Sigmoid colon (tissue), 7 donors: Measurements from ENCODE around the gene PDCD4. TPM values are rescaled to one million over a fixed set of nuclear protein-coding genes. Genes with fewer than 3 reads are reported as not detected.

Experiments
- DNase-seq: peaks from one replicate; pipeline ENCODE4 v3.0.0-alpha.2; 2019
- H3K27ac ChIP-seq, 4 donors: fragments of 200-600 bp; sonication (generic); one replicate each; pipeline ENCODE4 v1.5.1; 2016 to 2019; ENCODE audit warnings: mild to moderate bottlenecking in 1 of 4
- H3K27me3 ChIP-seq, 3 donors: fragments of 200-600 bp; sonication (generic); one replicate each; pipeline ENCODE4 v1.5.1; 2019; ENCODE audit warnings: mild to moderate bottlenecking in 1 of 3
- H3K36me3 ChIP-seq, 4 donors: fragments of 200-600 bp; sonication (generic); one replicate each; pipeline ENCODE4 v1.5.1; 2016 to 2019
- H3K4me1 ChIP-seq, 4 donors: fragments of 200-600 bp; sonication (generic); one replicate each; pipeline ENCODE4 v1.5.1; 2017 to 2019
- H3K4me3 ChIP-seq, 4 donors: fragments of 200-600 bp; sonication (generic); one replicate each; pipeline ENCODE4 v1.5.1; 2017 to 2019; ENCODE audit warnings: mild to moderate bottlenecking in 2 of 4, moderate library complexity in 1 of 4
- H3K9me3 ChIP-seq, 4 donors: fragments of 200-600 bp in 3 of 4; sonication (generic) in 3 of 4; one replicate each; pipeline versions ENCODE4 v1.5.1 to v1.6.1; 2013 to 2019
- EP300 ChIP-seq, 4 donors: sonication (generic); formaldehyde crosslinking; IDR thresholded peaks; one replicate each; pipeline ENCODE4 v1.6.1; 2017; ENCODE audit warnings: antibody characterized with exemption in 4 of 4
- POLR2A ChIP-seq, 2 donors: fragments of 450-650 bp; IDR thresholded peaks; one replicate each; pipeline ENCODE4 v1.6.1; 2016; ENCODE audit warnings: antibody characterized with exemption in 2 of 2, mild to moderate bottlenecking in 2 of 2, moderate library complexity in 2 of 2
- POLR2AphosphoS5 ChIP-seq, 4 donors: sonication (generic); formaldehyde crosslinking; IDR thresholded peaks; one replicate each; pipeline ENCODE4 v1.6.1; 2017; ENCODE audit warnings: antibody characterized with exemption in 4 of 4
- WGBS, 2 donors: extraction: QIAGEN DNeasy Blood & Tissue Kit; methylation state at CpG; one replicate each; pipeline ENCODE4 v1.1.7; 2013; 5-methylcytosine and 5-hydroxymethylcytosine counted together
- intact Hi-C: fragments of 100-400 bp; cut with DNase I; formaldehyde crosslinking; loops from one replicate; pipeline ENCODE4 v1.15.1; 2023
- polyA plus RNA-seq, 3 donors: library from polyadenylated mRNA; stranded (reverse); fragments of 200-250 nt; gene quantifications; one replicate each; pipeline ENCODE4 v1.2.3, GENCODE V29; 2013
- total RNA-seq, 4 donors: library from RNA; depleted of rRNA; stranded (reverse); fragments of >200 nt; gene quantifications; one replicate each; pipeline ENCODE4 v1.1.0, GENCODE V29; 2016
- TF ChIP-seq, protein P1 (sequence below), 4 experiments: fragments of 450-650 bp in 3 of 4; fragments of 200-600 bp in 1 of 4; IDR thresholded peaks; one replicate each; pipeline ENCODE4 v1.5.1; 2016 to 2019; ENCODE audit warnings: antibody characterized with exemption in 4 of 4, mild to moderate bottlenecking in 3 of 4, moderate library complexity in 2 of 4
- donor health status: healthy with polysubstance abuse.
- donor health status: Bipolar disorder and iron deficiency.
- donor health status: healthy.

Gene PDCD4
- total and polyA plus RNA-seq, 7 donors, result 64.3 to 327 (median 140) TPM

DNA sequence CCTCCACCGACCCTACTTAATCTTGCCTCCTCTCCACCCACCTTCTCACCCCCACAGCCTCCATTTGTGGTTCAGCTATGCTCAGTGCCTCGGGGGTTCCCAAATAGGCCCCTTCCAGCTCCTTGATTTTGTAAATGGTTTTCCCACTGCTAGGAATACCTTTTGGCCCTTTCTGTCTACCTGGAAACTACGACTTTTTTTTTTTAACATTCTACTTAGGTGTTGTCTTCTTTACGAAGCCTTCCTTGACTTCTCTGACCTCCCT lies 27.2 kb upstream of the PDCD4 start:
- H3K4me3 ChIP-seq, result no peak overlapping the region
- H3K27ac ChIP-seq, result peak overlapping the region in 1 of 4 donors; percentile 31
- H3K4me1 ChIP-seq, result peaks cover 0 to under 1% (median 0%) of the 10 kb centered on the region in 4 donors
- no peaks in the 10 kb centered on the region for H3K9me3 ChIP-seq
- intact Hi-C loops, result no loop called here
- 54 to 87% methylated on average over 4 of the region's 4 CpGs for WGBS, 2 donors
- no peak for DNase-seq
- no peaks in the 10 kb centered on the region for H3K36me3 ChIP-seq
- TF ChIP-seq EP300 (IDR thresholded peaks at IDR 0.05), result no peak
- TF ChIP-seq, protein P1, sequence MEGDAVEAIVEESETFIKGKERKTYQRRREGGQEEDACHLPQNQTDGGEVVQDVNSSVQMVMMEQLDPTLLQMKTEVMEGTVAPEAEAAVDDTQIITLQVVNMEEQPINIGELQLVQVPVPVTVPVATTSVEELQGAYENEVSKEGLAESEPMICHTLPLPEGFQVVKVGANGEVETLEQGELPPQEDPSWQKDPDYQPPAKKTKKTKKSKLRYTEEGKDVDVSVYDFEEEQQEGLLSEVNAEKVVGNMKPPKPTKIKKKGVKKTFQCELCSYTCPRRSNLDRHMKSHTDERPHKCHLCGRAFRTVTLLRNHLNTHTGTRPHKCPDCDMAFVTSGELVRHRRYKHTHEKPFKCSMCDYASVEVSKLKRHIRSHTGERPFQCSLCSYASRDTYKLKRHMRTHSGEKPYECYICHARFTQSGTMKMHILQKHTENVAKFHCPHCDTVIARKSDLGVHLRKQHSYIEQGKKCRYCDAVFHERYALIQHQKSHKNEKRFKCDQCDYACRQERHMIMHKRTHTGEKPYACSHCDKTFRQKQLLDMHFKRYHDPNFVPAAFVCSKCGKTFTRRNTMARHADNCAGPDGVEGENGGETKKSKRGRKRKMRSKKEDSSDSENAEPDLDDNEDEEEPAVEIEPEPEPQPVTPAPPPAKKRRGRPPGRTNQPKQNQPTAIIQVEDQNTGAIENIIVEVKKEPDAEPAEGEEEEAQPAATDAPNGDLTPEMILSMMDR (IDR thresholded peaks at IDR 0.05), result no peak
- no peak for TF ChIP-seq POLR2A (IDR thresholded peaks at IDR 0.05)
- no peak for TF ChIP-seq POLR2AphosphoS5 (IDR thresholded peaks at IDR 0.05)
- no peaks in the 10 kb centered on the region for H3K27me3 ChIP-seq

DNA sequence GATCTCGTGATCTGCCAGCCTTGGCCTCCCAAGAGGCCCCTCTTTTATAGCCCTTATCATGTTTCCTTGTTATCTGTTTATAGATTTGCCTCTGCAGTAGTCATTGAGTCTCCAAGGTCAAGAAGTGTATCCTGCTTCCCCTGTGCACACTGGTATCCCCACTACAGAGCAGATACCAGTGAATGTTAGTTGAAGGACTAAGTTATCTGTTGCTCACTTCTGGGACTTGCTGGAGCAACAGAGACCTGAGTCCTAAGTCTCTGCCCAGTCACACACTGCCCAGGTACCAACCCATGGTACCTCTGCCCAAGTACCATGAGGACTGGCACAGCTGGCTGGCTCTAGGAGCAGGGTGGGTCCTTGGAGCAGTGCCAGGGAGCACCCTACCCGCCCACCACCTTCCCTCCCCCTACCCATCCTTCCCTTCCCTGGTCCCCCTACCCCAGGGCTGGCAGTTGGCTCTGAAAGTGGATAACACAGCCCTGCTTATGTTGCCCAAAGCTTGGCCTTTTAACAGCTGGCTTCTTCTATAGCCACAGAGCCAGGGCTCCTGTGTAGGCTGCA lies 26.5 kb upstream of the PDCD4 start:
- Histone ChIP-seq H3K27me3 (no peaks in the 10 kb centered on the region), H3K4me3 (no peak overlapping the region), H3K27ac (peak overlapping the region in 1 of 4 donors; percentile 8), H3K4me1 (no peaks in the 10 kb centered on the region), H3K36me3 (no peaks in the 10 kb centered on the region), H3K9me3 (no peaks in the 10 kb centered on the region)
- DNase-seq, result peak; percentile 46
- 16 to 70% methylated on average over 2 of the region's 2 CpGs for WGBS, 2 donors
- no peak for TF ChIP-seq POLR2A (IDR thresholded peaks at IDR 0.05)
- no peak for TF ChIP-seq EP300 (IDR thresholded peaks at IDR 0.05)
- TF ChIP-seq, protein P1 (IDR thresholded peaks at IDR 0.05), result no peak
- TF ChIP-seq POLR2AphosphoS5 (IDR thresholded peaks at IDR 0.05), result no peak
- intact Hi-C loops, result no loop called here

DNA sequence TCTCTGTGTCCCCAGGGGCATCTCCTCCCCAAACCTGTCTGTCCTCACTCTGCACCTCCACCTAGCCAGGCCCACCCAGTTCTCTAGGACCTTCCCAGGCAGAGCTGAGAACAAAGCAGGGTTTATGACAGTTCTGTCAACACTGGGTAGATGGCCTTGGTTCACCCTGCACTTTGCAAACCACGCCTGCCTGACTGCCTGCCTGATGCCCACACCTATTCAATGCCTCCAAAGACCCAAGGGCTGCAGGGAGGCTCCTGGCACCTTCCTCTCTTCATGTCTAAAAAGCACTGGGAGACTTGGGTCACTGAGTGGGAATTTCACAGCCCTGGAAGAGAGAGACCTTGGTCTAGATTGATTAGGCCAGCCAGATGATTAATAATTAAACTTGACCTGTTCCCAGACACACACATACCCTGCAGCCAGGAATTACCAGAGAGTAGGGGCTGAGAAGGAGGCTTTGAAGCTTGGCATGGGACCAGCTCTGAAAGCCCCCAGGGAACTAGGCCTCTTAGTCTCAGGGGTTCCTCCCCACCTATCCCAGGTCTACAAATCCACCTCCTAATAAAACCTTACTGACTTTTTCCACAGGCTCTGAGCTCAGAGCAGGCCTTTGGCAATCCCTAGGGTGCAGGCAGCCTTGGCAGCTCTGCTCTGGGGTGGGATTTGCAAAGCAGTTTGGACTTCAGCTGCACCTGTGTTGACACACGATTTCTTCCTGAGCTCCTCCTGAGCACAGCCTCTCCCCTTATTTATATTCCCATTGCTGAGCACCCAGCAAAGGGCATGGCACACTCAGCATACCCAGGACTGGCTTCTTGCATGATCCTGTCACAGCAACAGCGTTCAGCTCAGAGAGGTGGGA lies 25.7 kb upstream of the PDCD4 start:
- peak; percentile 44 for DNase-seq
- peak overlapping the region in 1 of 4 donors; percentile 8 for H3K27ac ChIP-seq

GRCh38 chr10:110847374-110847773 lies 24.4 kb upstream of the PDCD4 start:
- Histone ChIP-seq H3K4me3 (no peak overlapping the region), H3K27me3 (no peaks in the 10 kb centered on the region), H3K4me1 (no peaks in the 10 kb centered on the region), H3K27ac (no peak overlapping the region), H3K9me3 (no peaks in the 10 kb centered on the region), H3K36me3 (no peaks in the 10 kb centered on the region)
- no peak for DNase-seq
- intact Hi-C loops, result no loop called here
- 85 to 87% methylated on average over 6 of the region's 6 CpGs for WGBS, 2 donors
- no peak for TF ChIP-seq EP300 (IDR thresholded peaks at IDR 0.05)
- TF ChIP-seq, protein P1 (IDR thresholded peaks at IDR 0.05), result no peak
- TF ChIP-seq POLR2AphosphoS5 (IDR thresholded peaks at IDR 0.05), result no peak
- TF ChIP-seq POLR2A (IDR thresholded peaks at IDR 0.05), result no peak

More for the DNA sequence above, 25.7 kb upstream of the PDCD4 start:
- TF ChIP-seq, protein P1 (IDR thresholded peaks at IDR 0.05), result no peak
- no peak for TF ChIP-seq EP300 (IDR thresholded peaks at IDR 0.05)
- no peak for TF ChIP-seq POLR2AphosphoS5 (IDR thresholded peaks at IDR 0.05)
- TF ChIP-seq POLR2A (IDR thresholded peaks at IDR 0.05), result no peak
- Histone ChIP-seq H3K9me3 (no peaks in the 10 kb centered on the region), H3K4me3 (no peak overlapping the region), H3K4me1 (no peaks in the 10 kb centered on the region), H3K36me3 (no peaks in the 10 kb centered on the region), H3K27me3 (no peaks in the 10 kb centered on the region)
- intact Hi-C loops, result no loop called here
- WGBS, 2 donors, result 16 to 65% methylated on average over 3 of the region's 3 CpGs
